Left lung (tissue), 10 donors: ENCODE data around the gene UBC. TPM values are rescaled to one million over a fixed set of nuclear protein-coding genes. Genes with fewer than 3 reads are reported as not detected.
A peak's percentile ranks its signal among the peaks of the same experiment; 100 is the strongest.
"Not testable (repeated sequence)": the region's sequence is repeated elsewhere in the genome, so short reads cannot be mapped to it uniquely, and the experiment has no call there.

Experiments
- ATAC-seq: fragments of 200-7000 bp; cut with Tn5 transposase; one replicate; pipeline ENCODE4 v1.9.1; 2020; ENCODE audit warnings: moderate library complexity
- DNase-seq, 4 donors: peaks; one replicate each; pipeline ENCODE4 v3.0.0-alpha.2; 2013 to 2020
- H3K27ac ChIP-seq, 2 donors: fragments of 200-600 bp; sonication (generic) in 1 of 2; one replicate each; pipeline versions ENCODE4 v1.5.0 to v1.8.0; 2020 to 2021
- H3K27me3 ChIP-seq, 2 donors: fragments of 200-600 bp; sonication (generic) in 1 of 2; one replicate each; pipeline versions ENCODE4 v1.5.0 to v1.8.0; 2020 to 2021
- H3K36me3 ChIP-seq, 2 donors: fragments of 200-600 bp; sonication (generic) in 1 of 2; one replicate each; pipeline versions ENCODE4 v1.5.0 to v1.8.0; 2020 to 2021
- H3K4me1 ChIP-seq, 2 donors: fragments of 200-600 bp; one replicate each; pipeline ENCODE4 v1.8.0; 2021
- H3K4me3 ChIP-seq, 2 donors: fragments of 200-600 bp; sonication (generic) in 1 of 2; one replicate each; pipeline versions ENCODE4 v1.5.0 to v1.8.0; 2020 to 2021; ENCODE audit warnings: mild to moderate bottlenecking in 1 of 2
- H3K9me3 ChIP-seq, 2 donors: fragments of 200-600 bp; sonication (generic) in 1 of 2; one replicate each; pipeline versions ENCODE4 v1.5.0 to v1.8.0; 2020 to 2021
- intact Hi-C, 2 donors: fragments of 100-400 bp; cut with DNase I; formaldehyde crosslinking; loops; one replicate each; pipeline versions ENCODE4 v1.11.2 to v1.14.2; 2022
- polyA plus RNA-seq, 6 donors: library from polyadenylated mRNA; unstranded; fragments of 120-200 nt; gene quantifications; one replicate each; pipeline ENCODE4 v1.2.1, GENCODE V29; 2013; ENCODE audit not compliant: insufficient read length in 6 of 6
- total RNA-seq, 2 donors: library from RNA; stranded (reverse); fragmentation: NEBNext Ultra II Directional; extraction: Animal tissue kit (Norgen Biotek cat#: 25700); gene quantifications; one replicate each; pipeline ENCODE4 v1.2.1, GENCODE V29; 2021
- TF ChIP-seq, protein P1 (sequence below), 2 donors: fragments of 200-600 bp; sonication (generic) in 1 of 2; IDR thresholded peaks; one replicate each; pipeline versions ENCODE4 v1.5.0 to v1.8.0; 2021; ENCODE audit warnings: antibody characterized with exemption in 2 of 2
- donor health status: DM: no; HTN: yes; CAD: no.
- donor health status: DM: no; HTN: no; CAD: no.

The UBC gene
- total and polyA plus RNA-seq, 8 donors, result 701 to 1,167 (median 908) TPM

DNA sequence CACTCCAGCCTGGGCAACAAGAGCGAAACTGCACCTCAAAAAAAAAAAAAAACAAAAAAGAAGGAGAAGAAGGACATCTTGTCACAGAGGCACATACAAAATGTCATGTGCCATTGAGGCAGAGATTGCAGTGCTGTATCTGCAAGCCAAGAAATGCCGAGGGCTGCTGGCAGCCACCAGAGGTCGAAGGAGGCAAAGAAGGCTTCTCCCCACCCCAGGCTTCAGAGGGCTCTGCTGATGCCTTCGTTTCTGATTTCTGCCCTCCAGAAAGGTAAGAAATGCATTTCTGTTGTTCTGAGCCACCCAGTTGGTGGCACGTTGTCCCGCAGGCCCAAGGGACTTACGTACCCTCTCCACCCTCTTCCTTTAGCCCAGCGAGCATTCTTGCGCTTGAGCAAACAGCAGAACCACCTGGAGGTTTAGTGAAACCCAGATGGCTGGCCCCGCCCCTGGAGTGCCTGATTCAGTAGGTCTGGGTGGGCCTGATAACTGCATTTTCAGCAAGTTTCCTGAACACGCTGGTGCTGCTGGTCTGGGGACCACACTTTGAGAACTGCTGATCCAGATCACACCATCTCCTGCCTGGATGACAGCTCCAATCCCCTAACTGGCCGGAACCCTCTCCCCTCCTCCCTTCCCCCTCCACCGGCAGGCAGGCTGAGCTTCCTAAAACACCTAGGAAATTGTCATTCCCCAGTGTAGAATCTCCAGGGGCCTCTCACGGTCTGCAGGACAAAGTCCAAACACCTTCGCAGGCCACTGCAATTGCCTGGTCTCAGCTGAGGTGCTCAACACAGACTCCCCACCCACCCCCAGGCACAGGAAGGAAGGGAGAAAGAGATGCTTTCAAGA is 29.6 kb downstream of the UBC start:
- Histone ChIP-seq H3K4me3 (no peak overlapping the region), H3K9me3 (no peaks in the 10 kb centered on the region), H3K27ac (no peak overlapping the region), H3K36me3 (no peaks in the 10 kb centered on the region), H3K27me3 (no peaks in the 10 kb centered on the region), H3K4me1 (peaks cover 0 to 18% of the 10 kb centered on the region in 2 donors)
- ATAC-seq (peak; percentile 74), DNase-seq (no peak)
- TF ChIP-seq, protein P1, sequence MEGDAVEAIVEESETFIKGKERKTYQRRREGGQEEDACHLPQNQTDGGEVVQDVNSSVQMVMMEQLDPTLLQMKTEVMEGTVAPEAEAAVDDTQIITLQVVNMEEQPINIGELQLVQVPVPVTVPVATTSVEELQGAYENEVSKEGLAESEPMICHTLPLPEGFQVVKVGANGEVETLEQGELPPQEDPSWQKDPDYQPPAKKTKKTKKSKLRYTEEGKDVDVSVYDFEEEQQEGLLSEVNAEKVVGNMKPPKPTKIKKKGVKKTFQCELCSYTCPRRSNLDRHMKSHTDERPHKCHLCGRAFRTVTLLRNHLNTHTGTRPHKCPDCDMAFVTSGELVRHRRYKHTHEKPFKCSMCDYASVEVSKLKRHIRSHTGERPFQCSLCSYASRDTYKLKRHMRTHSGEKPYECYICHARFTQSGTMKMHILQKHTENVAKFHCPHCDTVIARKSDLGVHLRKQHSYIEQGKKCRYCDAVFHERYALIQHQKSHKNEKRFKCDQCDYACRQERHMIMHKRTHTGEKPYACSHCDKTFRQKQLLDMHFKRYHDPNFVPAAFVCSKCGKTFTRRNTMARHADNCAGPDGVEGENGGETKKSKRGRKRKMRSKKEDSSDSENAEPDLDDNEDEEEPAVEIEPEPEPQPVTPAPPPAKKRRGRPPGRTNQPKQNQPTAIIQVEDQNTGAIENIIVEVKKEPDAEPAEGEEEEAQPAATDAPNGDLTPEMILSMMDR (IDR thresholded peaks at IDR 0.05), result no peak
- intact Hi-C loops, result no loop called here

DNA sequence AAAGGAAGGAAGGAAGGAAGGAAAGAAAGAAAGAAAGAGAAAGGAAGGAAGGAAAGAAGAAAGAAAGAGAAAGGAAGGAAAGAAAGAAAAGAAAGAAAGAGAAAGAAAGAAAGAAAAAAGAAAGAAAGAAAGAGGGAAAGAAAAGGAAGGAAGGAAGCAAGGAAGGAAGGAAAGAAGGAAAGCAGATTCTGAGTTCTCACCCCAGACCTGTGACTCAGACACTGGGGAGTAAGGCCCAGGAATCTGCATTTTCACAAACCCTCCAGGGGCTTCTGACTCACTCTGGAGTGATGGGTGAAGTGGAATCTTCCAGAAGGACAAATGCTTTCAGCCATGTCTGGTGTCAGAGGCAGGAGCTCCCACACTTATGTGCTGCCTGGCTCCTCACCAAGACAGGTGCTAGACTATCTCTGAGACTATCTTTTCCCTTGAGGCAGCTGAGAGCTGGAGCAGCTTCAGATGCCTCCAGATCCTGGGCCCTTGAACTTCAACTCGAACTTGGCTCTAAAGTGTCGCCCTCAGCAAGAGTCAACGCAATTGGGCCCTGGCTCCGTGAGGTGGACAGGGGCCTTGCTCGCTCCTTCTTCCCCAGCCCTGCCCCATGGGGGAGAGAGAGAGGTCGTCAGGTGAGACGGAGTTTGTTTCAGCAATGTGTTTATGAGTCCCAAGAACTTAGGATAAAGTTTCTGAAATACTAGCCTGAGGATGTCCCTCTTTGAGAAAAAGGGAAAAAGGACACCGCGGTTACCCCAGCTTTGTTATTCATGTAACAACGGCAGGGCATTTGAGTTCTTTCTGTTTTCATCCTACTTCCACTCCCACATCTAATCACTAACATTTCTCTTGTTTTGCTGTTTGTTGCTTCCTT is 31.0 kb downstream of the UBC start:
- no peak for ATAC-seq
- no peaks in the 10 kb centered on the region for H3K27me3 ChIP-seq
- no peak overlapping the region for H3K4me3 ChIP-seq
- no peaks in the 10 kb centered on the region for H3K9me3 ChIP-seq
- no peak overlapping the region for H3K27ac ChIP-seq
- TF ChIP-seq, protein P1 (IDR thresholded peaks at IDR 0.05), result no peak
- intact Hi-C loops, result no loop called here
- H3K4me1 ChIP-seq, result peaks cover 0 to 20% of the 10 kb centered on the region in 2 donors
- no peaks in the 10 kb centered on the region for H3K36me3 ChIP-seq
- DNase-seq, result no peak

DNA sequence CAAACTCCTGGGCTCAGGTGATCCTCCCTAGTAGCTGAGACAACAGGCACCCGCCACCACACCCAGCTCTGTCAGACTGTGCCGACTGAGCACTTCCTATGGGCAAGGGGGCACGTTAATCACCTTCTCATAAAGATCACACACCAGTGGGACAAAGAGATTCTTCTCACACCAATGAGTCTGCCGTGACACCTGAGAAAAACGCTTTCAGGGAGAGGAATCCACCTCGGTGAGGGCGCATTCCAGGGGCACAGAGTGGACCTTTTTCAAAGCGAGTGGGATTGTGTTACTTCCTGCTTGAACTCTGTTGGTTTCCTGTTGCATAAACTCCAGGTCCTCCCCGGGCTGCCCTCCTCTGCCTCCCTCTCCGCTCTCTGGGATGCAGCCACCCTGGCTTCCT is 33.3 kb downstream of the UBC start:
- H3K4me3 ChIP-seq, result no peak overlapping the region
- no peaks in the 10 kb centered on the region for H3K9me3 ChIP-seq
- peak; percentile 30 for ATAC-seq
- TF ChIP-seq, protein P1 (IDR thresholded peaks at IDR 0.05), result no peak
- H3K27me3 ChIP-seq, result no peaks in the 10 kb centered on the region
- intact Hi-C loops, result no loop called here
- H3K4me1 ChIP-seq, result peaks cover 0 to 20% of the 10 kb centered on the region in 2 donors
- no peaks in the 10 kb centered on the region for H3K36me3 ChIP-seq
- DNase-seq, result peak in 1 of 4 donors; percentile 85
- H3K27ac ChIP-seq, result peak overlapping the region in 1 of 2 donors; percentile 37

DNA sequence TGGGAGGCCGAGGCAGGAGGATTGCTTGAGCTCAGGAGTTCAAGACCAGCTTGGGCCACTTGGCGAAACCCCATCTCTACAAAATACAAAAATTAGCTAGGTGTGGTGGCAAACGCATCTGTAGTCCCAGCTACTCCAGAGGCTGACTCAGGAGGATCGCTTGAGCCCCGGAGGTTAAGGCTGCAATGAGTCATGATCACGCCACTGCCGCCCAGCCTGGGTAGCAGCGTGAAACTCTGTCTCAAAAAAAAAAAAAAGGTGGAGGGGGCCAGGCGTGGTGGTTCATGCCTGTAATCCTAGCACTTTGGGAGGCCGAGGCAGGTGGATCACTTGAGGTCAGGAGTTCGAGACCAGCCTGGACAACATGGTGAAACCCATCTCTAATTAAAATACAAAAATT is 34.1 kb downstream of the UBC start:
- DNase-seq, H3K27ac ChIP-seq, H3K4me3 ChIP-seq, H3K9me3 ChIP-seq, H3K36me3 ChIP-seq, H3K27me3 ChIP-seq, intact Hi-C loops, ATAC-seq: not testable (repeated sequence)
- H3K4me1 ChIP-seq, result peaks cover 0 to 20% of the 10 kb centered on the region in 2 donors

DNA sequence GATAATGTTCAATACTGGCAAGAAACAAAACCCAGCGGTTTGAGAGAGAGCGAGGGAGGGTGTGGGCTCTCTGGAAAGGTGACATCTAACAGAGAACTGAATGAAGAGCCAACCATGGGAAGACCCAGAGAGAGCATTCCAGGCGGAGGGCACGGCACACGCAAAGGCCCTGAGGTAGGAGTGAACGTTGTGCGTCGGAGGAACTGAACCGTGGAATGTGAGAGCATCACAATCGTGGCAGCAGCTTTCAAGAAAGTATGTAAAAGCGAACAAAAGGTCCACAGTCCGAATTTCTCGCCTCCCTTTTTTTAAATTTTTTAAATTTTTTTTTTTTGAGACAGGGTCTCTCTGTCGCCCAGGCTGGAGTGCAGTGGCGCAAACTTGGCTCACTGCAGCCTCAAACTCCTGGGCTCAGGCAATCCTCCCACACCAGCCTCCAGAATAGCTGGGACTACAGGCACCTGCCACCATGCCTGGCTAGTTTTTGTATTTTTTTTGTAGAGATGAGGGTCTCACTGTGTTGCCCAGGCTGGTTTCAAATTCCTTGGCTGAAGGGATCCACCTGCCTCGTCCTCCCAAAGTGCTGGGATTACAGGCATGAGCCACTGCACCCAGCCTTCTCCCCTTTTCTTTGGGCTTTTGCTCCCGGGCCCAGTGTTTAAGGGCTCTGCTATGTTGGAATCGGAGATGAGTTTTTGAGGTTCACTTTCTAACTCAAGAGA is 35.5 kb downstream of the UBC start:
- H3K4me3 ChIP-seq, result no peak overlapping the region
- ATAC-seq, result no peak
- intact Hi-C loops, result no loop called here

More for the DNA sequence above, 35.5 kb downstream of the UBC start:
- TF ChIP-seq, protein P1 (IDR thresholded peaks at IDR 0.05), result no peak
- Histone ChIP-seq H3K27me3 (no peaks in the 10 kb centered on the region), H3K36me3 (no peaks in the 10 kb centered on the region), H3K9me3 (no peaks in the 10 kb centered on the region), H3K4me1 (peaks cover 0 to 24% of the 10 kb centered on the region in 2 donors), H3K27ac (no peak overlapping the region)
- no peak for DNase-seq
